ENCODE results near the gene CLIP1. TPM values are rescaled to one million over a fixed set of nuclear protein-coding genes. Genes with fewer than 3 reads are reported as not detected.

Gene CLIP1
- polyA plus RNA-seq, 3 donors = 6.7 to 50.9 (median 12.9) TPM

DNA sequence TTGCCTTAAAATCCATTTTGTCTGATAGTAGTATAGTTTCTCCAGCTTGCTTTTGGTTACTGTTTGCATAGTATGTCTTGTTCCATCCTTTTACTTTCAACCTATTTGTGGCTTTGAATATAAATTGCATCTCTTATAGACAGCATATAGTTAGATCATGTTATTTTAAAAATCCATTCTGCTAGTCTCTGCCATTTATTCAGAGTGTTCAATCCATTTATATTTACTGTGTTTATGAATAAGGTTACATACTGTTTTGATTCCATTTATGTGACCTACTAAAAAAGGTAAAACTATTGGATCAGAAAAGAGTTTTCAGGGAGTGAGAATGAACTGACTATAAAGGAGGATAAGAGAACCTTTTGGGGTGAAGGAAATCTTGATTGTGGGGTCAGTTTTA is 126.6 kb downstream of the CLIP1 start:
- DNase-seq = no peak
- Histone ChIP-seq H3K27ac (ENCODE audit: low read depth in 1 of 2, low read length in 2 of 2) (no peak overlapping the region), H3K9ac (ENCODE audit: insufficient read depth, low read length, poor library complexity, severe bottlenecking) (no peak overlapping the region), H3K4me1 (ENCODE audit: control insufficient read depth in 1 of 2, insufficient read depth in 2 of 2, low read length in 2 of 2) (no peaks in the 10 kb centered on the region), H3K79me2 (ENCODE audit: insufficient read depth, low read length) (no peaks in the 10 kb centered on the region), H3K27me3 (ENCODE audit: control insufficient read depth in 2 of 2, insufficient read depth in 2 of 2, low read length in 2 of 2) (no peaks in the 10 kb centered on the region), H3K4me3 (replicated peaks in 1 of 3; ENCODE audit: low read depth in 2 of 3, low read length in 3 of 3) (no peak overlapping the region), H2AFZ (ENCODE audit: insufficient read depth, low read depth, low read length, poor library complexity, severe bottlenecking) (no peak overlapping the region), H3K9me3 (replicated peaks in 1 of 2; ENCODE audit: control insufficient read depth in 1 of 2, insufficient read depth in 1 of 2, low read length in 2 of 2) (no peaks in the 10 kb centered on the region), H3K36me3 (replicated peaks in 1 of 2; ENCODE audit: control insufficient read depth in 1 of 2, insufficient read depth in 2 of 2, low read length in 2 of 2) (peaks cover 54 to 91% of the 10 kb centered on the region in 2 donors), H4K20me1 (ENCODE audit: insufficient read depth, low read length) (peaks cover 4% of the 10 kb centered on the region), H3K4me2 (replicated peaks; ENCODE audit: extremely low read depth, low read length, poor library complexity, severe bottlenecking) (no peak overlapping the region)
- Mint-ChIP-seq H3K27me3 (ENCODE audit: low read depth in 3 of 3) (no peaks in the 10 kb centered on the region), H3K27ac (no peak overlapping the region), H3K4me1 (no peaks in the 10 kb centered on the region), H3K9me3 (peaks cover 0 to 2% (median 0%) of the 10 kb centered on the region in 7 donors), H3K36me3 (peaks cover 66 to 92% of the 10 kb centered on the region in 2 donors), H3K4me3 (no peak overlapping the region)
- intact Hi-C loops (cut with micrococcal nuclease) = no loop called here
- TF ChIP-seq, protein P1, sequence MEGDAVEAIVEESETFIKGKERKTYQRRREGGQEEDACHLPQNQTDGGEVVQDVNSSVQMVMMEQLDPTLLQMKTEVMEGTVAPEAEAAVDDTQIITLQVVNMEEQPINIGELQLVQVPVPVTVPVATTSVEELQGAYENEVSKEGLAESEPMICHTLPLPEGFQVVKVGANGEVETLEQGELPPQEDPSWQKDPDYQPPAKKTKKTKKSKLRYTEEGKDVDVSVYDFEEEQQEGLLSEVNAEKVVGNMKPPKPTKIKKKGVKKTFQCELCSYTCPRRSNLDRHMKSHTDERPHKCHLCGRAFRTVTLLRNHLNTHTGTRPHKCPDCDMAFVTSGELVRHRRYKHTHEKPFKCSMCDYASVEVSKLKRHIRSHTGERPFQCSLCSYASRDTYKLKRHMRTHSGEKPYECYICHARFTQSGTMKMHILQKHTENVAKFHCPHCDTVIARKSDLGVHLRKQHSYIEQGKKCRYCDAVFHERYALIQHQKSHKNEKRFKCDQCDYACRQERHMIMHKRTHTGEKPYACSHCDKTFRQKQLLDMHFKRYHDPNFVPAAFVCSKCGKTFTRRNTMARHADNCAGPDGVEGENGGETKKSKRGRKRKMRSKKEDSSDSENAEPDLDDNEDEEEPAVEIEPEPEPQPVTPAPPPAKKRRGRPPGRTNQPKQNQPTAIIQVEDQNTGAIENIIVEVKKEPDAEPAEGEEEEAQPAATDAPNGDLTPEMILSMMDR (IDR thresholded peaks at IDR 0.05) = no peak

GRCh38 chr12:122293081-122293480 is 129.4 kb downstream of the CLIP1 start:
- Histone ChIP-seq H3K27ac (ENCODE audit: low read depth in 1 of 2, low read length in 2 of 2) (no peak overlapping the region), H4K20me1 (ENCODE audit: insufficient read depth, low read length) (peaks cover 4% of the 10 kb centered on the region), H2AFZ (ENCODE audit: insufficient read depth, low read depth, low read length, poor library complexity, severe bottlenecking) (no peak overlapping the region), H3K27me3 (ENCODE audit: control insufficient read depth in 2 of 2, insufficient read depth in 2 of 2, low read length in 2 of 2) (no peaks in the 10 kb centered on the region), H3K9me3 (replicated peaks in 1 of 2; ENCODE audit: control insufficient read depth in 1 of 2, insufficient read depth in 1 of 2, low read length in 2 of 2) (no peaks in the 10 kb centered on the region), H3K4me3 (replicated peaks in 1 of 3; ENCODE audit: low read depth in 2 of 3, low read length in 3 of 3) (no peak overlapping the region), H3K9ac (ENCODE audit: insufficient read depth, low read length, poor library complexity, severe bottlenecking) (no peak overlapping the region), H3K4me2 (replicated peaks; ENCODE audit: extremely low read depth, low read length, poor library complexity, severe bottlenecking) (no peak overlapping the region), H3K4me1 (ENCODE audit: control insufficient read depth in 1 of 2, insufficient read depth in 2 of 2, low read length in 2 of 2) (no peaks in the 10 kb centered on the region), H3K36me3 (replicated peaks in 1 of 2; ENCODE audit: control insufficient read depth in 1 of 2, insufficient read depth in 2 of 2, low read length in 2 of 2) (peaks cover 48 to 83% of the 10 kb centered on the region in 2 donors), H3K79me2 (ENCODE audit: insufficient read depth, low read length) (no peaks in the 10 kb centered on the region)
- intact Hi-C loops (cut with micrococcal nuclease) = no loop called here
- Mint-ChIP-seq H3K4me3 (no peak overlapping the region), H3K4me1 (no peaks in the 10 kb centered on the region), H3K27ac (no peak overlapping the region), H3K9me3 (peaks cover 0 to 2% (median 0%) of the 10 kb centered on the region in 7 donors), H3K36me3 (peaks cover 54 to 83% of the 10 kb centered on the region in 2 donors), H3K27me3 (ENCODE audit: low read depth in 3 of 3) (no peaks in the 10 kb centered on the region)
- TF ChIP-seq, protein P1 (IDR thresholded peaks at IDR 0.05) = no peak
- no peak for DNase-seq
- no CpG with 5 or more reads among the region's 3 CpGs for WGBS (ENCODE audit: insufficient coverage)
